Right lobe of liver (tissue), 4 donors: Measurements from ENCODE around the gene ARFGAP1.

Experiments
- POLR2A ChIP-seq: fragments of 450-650 bp; IDR thresholded peaks from one replicate; pipeline ENCODE4 v1.6.1; 2017; ENCODE audit warnings: antibody characterized with exemption, mild to moderate bottlenecking
- TF ChIP-seq, protein P1 (sequence below), 4 donors: fragments of 200-600 bp in 3 of 4; fragments of 450-650 bp in 1 of 4; IDR thresholded peaks; one replicate each; pipeline versions ENCODE4 v1.5.1 to v1.8.0; 2016 to 2022; ENCODE audit warnings: antibody characterized with exemption in 4 of 4, mild to moderate bottlenecking in 2 of 4
- donor health status: DM: no; HTN: no; CAD: no.
- donor health status: DM: no; HTN: no; CAD: no.
- donor health status: DM: no; HTN: yes; CAD: no.

DNA sequence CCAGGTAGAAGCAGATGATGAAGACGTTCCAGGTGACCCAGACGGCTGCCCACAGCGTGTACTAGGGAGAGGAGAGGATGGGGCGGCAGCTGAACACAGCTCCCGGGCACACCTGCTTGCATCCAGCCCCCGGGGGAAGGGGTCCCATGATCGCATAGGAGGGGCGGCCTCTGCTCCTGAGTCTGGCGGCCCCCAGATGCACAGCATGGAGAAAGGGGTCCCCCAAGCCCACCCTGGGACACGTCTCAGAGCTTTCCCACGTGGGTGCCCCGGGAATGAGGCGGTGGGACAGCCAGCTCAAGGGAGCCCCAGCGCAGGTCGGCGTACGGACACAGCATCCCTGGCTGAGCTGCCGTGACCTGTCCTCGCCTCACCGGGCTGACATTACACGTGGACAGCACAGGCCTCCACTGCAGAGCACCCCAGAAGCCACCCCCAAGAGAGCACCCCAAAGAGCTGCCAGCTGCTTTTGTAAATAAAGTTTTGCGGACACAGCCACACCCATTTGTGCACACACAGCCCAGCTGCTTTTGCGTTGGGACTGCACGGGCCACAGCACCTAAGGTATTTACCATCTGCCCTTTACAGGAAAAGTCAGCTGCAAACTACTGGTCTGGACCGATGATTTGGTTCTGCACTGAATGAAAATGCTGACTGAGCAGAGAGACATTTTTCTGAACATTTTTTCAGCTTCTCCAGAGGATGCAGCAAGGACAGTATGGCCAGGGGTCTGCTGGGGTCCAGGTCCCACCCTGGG, 23.6 kb upstream of the ARFGAP1 start:
- TF ChIP-seq, protein P1, sequence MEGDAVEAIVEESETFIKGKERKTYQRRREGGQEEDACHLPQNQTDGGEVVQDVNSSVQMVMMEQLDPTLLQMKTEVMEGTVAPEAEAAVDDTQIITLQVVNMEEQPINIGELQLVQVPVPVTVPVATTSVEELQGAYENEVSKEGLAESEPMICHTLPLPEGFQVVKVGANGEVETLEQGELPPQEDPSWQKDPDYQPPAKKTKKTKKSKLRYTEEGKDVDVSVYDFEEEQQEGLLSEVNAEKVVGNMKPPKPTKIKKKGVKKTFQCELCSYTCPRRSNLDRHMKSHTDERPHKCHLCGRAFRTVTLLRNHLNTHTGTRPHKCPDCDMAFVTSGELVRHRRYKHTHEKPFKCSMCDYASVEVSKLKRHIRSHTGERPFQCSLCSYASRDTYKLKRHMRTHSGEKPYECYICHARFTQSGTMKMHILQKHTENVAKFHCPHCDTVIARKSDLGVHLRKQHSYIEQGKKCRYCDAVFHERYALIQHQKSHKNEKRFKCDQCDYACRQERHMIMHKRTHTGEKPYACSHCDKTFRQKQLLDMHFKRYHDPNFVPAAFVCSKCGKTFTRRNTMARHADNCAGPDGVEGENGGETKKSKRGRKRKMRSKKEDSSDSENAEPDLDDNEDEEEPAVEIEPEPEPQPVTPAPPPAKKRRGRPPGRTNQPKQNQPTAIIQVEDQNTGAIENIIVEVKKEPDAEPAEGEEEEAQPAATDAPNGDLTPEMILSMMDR (IDR thresholded peaks at IDR 0.05), result no peak
- TF ChIP-seq POLR2A, result no peak
